NCI-H2196 treated with DMSO at 0.1 percent for 48 hours (cell line): ENCODE data around the gene TMED1.

ENCODE experiments used
- DNase-seq: peaks from one replicate; lab custom pipeline; 2025; ENCODE audit not compliant: unreplicated experiment; lab: John Stamatoyannopoulos, UW

TMED1 gene

DNA sequence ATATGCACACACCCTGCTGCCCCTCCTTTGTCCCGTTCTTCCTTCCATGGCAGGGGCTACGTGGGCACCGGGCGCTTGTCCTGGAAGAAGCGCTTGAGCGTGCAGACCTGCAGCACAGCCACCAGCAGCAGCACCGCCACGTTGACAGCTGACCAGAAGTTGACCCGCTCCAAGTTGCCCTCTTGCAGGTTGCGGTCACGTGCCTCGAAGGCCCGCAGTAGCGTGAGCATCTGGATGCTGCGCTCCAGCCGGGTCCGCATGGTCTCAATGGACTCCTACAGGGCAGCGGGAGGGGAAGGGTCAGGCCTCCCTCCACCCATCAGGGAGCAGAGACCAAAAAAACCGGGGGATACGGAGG, 3.1 kb downstream of the TMED1 start:
- no peak for DNase-seq

GRCh38 chr19:10831987-10832938, 3.7 kb downstream of the TMED1 start:
- no peak for DNase-seq

DNA sequence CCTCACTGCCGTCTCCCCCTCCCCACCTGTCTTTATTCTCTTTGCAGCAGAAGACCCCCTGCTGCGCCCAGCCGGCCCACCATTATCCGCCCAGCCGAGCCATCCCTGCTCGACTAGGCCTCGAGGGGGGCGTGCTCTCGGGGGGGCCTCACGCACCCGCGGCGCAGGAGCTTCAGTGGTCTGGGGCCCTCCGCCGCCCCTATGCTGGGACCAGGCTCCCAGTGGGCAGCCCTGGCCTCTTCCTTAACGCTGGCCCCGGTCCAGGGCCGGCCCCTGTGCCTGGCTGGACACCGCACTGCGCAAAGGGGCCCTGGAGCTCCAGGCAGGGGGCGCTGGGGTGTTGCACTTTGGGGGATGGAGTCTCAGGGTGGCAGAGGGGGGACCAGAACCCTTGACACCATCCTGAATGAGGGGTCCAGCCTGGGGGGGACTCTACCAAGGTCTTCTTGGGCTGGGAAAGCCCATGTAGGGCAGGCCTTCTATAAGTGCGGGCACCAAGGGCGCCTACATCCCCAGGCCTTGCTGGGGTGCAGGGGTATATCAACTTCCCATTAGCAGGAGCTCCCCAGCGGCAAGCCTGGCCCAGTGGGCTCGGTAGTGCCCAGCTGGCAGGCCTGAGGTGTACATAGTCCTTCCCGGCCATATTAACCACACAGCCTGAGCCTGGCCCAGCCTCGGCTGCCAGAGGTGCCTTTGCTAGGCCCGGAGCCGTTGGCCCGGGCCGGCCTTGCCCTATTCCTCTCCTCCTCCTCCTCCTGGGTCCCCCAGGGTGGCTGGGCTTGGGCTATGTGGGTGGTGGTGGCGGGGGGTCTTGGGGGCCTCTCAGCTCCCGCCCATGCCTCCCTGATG, 4.9 kb downstream of the TMED1 start:
- DNase-seq = no peak

DNA sequence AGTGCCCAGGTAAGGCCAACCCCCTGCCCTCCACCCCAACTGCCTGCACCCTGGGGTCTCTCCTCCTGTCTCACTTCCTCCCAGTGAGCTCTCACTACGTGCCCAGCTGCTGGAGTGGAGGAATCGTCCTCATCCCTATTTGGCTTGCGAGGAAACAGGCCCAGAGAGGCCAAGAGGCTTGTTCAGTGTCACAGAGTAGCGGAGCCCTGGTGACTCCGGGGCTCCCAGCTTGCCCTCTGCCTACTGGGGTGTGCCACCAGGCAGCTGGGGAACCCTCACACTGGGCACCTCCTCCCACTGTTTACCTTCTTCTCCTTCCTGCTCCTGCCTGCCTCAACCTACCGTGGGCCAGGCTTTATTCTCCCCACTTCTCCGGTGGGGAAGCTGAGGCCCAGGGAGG, 5.6 kb downstream of the TMED1 start:
- no peak for DNase-seq

DNA sequence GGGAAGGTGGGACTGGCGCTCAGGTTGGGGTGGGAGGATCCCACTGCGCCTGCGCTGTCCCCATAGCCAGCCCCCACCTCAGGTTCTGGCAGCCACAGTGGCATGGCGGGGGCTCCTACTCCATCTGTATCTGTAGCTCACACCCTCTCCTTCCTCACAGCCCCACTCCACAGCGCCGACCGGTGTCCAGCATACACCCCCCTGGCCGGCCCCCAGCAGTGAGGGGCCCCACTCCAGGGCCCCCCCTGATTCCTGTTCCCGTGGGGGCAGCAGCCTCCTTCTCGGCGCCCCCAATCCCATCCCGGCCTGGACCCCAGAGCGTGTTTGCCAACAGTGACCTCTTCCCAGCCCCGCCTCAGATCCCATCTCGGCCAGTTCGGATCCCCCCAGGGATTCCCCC, 6.0 kb downstream of the TMED1 start:
- DNase-seq = no peak

GRCh38 chr19:10828981-10829821, 6.8 kb downstream of the TMED1 start:
- no peak for DNase-seq

DNA sequence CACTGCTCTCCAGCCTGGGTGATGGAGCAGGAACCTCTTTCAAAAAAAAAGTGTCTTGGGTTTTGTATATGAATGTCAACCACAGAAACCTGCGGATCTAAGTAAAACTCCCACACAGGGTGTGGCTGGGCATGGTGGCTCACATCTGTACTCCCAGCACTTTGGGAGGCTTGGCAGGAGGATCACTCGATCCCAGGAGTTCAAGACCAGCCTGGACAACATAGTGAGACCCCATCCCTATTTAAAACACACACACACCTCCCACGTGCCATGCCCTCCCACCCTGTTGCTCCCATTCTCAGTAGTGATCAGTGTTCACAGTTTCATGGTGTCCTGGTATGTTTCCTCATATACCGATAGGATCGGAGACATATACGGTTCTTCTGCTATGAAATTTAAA, 9.2 kb downstream of the TMED1 start:
- DNase-seq = no peak

DNA sequence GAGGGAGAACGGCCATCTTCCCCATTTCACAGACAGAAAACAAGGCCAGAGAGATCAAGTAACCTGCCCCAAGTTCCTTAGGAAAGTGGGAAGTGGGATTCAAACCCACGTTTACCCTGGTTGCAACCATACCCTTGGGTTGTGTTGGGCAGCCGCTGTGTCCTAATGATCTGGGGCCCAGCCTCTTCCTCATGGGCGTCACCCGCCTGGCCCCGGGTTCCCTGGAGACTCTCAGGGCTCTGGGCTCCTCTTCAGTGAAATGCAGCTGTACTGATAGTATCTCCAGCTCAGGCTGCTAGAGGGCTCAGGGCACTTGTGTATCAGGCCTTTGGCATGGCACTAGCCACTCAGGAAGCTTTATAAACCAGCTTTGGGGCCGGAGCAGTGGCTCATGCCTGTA, 9.8 kb downstream of the TMED1 start:
- no peak for DNase-seq

- no peak for DNase-seq
These were observed 12.3 kb downstream of the TMED1 start for GRCh38 chr19:10823690-10824089.

GRCh38 chr19:10820173-10820572, 15.8 kb downstream of the TMED1 start:
- DNase-seq = no peak

GRCh38 chr19:10819124-10820060, 16.6 kb downstream of the TMED1 start:
- DNase-seq = no peak

DNA sequence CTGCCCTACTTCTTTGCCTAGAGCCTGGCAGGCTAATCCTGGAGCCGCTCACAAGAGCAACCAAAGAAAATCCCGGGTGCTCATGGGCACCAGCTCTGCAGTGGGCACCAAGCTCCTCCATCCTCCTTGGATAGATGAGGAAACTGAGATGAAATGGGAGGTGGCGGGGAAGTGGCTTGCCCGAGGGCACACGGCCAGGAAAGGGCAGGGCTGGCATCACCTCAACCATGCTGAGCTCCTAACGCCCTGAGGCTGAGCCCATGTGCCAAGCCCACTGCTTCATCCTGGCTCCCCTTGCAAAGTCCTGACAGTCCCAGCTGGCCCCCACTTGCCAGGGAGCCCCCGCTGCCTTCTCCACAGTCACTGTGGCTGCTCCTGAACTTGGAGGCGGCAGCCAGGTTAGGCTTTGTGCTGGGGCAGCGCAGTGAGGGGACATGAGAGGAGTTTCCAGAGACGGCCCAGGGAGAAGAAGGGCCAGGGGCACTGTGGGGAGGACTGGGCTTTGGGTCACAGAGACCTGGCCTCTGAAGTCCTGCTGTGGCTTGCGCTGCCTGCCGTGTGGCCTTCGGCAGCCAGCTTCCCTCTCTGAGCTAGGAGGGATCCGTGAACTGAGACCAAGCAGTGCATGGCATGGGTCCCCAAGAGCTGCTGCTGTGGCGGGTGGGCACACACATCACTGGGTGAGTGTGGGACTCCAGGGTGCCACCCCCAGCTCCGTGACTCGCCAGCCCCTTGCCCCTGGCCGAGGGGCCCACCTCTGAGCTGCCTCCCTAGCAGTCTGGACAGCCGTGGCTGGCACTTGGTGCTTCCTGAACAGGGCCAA, 17.5 kb downstream of the TMED1 start:
- no peak for DNase-seq

- no peak for DNase-seq
These were observed 18.5 kb downstream of the TMED1 start for GRCh38 chr19:10817291-10818038.

DNA sequence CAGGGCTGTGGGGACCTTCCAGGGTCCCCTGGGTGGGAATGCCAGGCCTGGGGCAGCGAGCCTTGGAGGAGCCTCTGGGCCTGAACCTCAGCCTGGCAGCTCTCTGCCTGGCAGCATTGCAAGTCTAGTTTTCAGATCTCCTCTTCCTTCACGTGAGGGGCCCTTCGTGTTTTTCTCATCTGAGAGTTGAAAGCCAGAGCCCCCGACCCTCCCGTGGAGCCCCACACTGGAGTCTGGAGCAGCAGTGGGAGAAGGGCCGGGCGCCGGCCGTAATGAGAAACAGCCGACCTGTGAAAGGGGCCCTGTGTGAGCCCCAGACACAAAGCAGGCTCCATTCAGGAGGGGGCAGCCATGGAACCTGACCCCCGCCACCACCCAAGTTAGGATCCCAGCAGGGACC, 19.3 kb downstream of the TMED1 start:
- no peak for DNase-seq

- DNase-seq = no peak
These were observed 19.9 kb downstream of the TMED1 start for GRCh38 chr19:10815969-10816644.

DNA sequence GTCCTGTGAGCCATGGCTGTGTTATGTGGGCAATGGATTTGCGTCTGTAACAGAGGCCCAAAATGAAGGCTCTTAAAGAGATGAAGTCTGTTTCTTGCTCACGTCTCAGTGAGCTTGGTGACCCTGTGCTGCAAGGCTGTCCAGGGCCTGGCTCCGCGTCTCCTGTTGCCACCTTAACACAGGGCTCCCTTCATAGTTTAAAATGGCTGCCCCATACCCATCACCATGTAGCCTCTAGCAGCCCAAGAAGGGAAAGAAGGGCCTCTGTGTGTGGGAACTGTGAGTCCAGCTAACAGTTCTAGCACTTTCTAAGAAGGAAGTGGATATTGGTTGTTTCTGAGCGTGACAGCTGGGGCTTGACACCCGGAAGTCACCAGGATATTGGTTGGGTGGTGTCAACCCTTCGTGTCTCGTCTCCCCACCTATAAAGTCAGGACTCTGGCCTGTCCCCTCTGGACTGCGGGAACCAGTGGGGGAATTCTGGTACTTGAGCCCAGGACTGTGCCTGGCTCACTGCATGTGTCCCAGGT, 20.9 kb downstream of the TMED1 start:
- DNase-seq = no peak

DNA sequence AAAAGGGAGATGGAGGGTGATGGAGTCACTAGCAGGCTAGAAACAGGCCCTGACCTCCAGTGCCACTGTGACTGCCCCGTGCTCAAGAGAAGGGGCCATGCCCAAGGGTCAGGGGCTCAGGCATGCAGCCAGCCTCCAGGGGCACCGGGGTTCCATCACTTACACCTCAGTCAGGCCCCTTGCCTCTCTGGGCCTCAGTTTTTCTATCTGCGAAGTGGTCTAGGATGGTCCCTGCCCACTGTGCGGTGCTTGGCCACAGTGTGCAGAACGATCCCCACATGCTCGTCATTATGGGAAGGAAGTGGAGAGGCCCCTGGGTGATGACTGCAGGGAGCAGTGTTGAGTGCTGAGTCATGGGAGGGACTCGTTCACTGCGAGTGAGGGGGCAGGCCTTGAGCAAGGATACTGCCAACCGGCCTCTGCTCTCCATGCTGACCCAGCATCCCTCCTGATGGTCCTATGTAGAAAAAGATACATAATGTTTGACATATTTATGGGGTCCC, 23.1 kb downstream of the TMED1 start:
- no peak for DNase-seq

GRCh38 chr19:10812196-10812595, 23.8 kb downstream of the TMED1 start:
- DNase-seq = no peak
